H9 (cell line): Measurements from ENCODE around the gene TOM1L2. TPM values are rescaled to one million over a fixed set of nuclear protein-coding genes. Genes with fewer than 3 reads are reported as not detected.

Experiments used
- DNase-seq: peaks from one replicate; pipeline ENCODE4 v3.0.0-alpha.2; 2017
- H2AFZ ChIP-seq: one replicate; pipeline ENCODE4 v1.6.1; 2013; ENCODE audit warnings: mild to moderate bottlenecking, low read length, control low read depth, moderate library complexity
- H2AK5ac ChIP-seq: 2 replicates; pipeline ENCODE4 v1.6.1; 2013; ENCODE audit warnings: low read length, control low read depth, mixed read lengths; ENCODE audit not compliant: insufficient read length
- H2BK120ac ChIP-seq: one replicate; pipeline ENCODE4 v1.6.1; 2013; ENCODE audit warnings: low read depth, mild to moderate bottlenecking, low read length, control low read depth, inconsistent platforms; ENCODE audit not compliant: poor library complexity, severe bottlenecking
- H2BK12ac ChIP-seq: 2 replicates; pipeline ENCODE4 v1.6.1; 2013; ENCODE audit warnings: low read length, control low read depth, mixed read lengths, low read depth; ENCODE audit not compliant: insufficient read length
- H2BK15ac ChIP-seq: 2 replicates; pipeline ENCODE4 v1.6.1; 2013; ENCODE audit warnings: low read depth, low read length, control low read depth
- H2BK20ac ChIP-seq: one replicate; pipeline ENCODE4 v1.6.1; 2013; ENCODE audit warnings: low read depth, mild to moderate bottlenecking, low read length, control low read depth, inconsistent platforms; ENCODE audit not compliant: poor library complexity, severe bottlenecking
- H2BK5ac ChIP-seq: 2 replicates; pipeline ENCODE4 v1.6.1; 2013; ENCODE audit warnings: low read length, control low read depth, mixed read lengths; ENCODE audit not compliant: insufficient read length
- H3K14ac ChIP-seq: 2 replicates; pipeline ENCODE4 v1.6.1; 2013; ENCODE audit warnings: low read length, control low read depth; ENCODE audit not compliant: insufficient read depth
- H3K18ac ChIP-seq: 2 replicates; pipeline ENCODE4 v1.6.1; 2013; ENCODE audit warnings: low read depth, mild to moderate bottlenecking, mixed read lengths, low read length, control low read depth; ENCODE audit not compliant: insufficient read length
- H3K23ac ChIP-seq: 2 replicates; pipeline ENCODE4 v1.6.1; 2013; ENCODE audit warnings: low read length, control low read depth, mixed read lengths, low read depth; ENCODE audit not compliant: insufficient read length
- H3K23me2 ChIP-seq: 2 replicates; pipeline ENCODE4 v1.6.1; 2013; ENCODE audit warnings: low read depth, mild to moderate bottlenecking, mixed read lengths, low read length, control low read depth; ENCODE audit not compliant: insufficient read length, poor library complexity, severe bottlenecking
- H3K27ac ChIP-seq: 2 replicates; pipeline ENCODE4 v1.5.1; 2013; ENCODE audit warnings: low read length, control low read depth, mixed read lengths, low read depth; ENCODE audit not compliant: insufficient read length
- H3K27me3 ChIP-seq: 2 replicates; pipeline ENCODE4 v1.6.1; 2013; ENCODE audit warnings: low read length, control low read depth, inconsistent platforms; ENCODE audit not compliant: insufficient read depth
- H3K4ac ChIP-seq: 2 replicates; pipeline ENCODE4 v1.6.1; 2013; ENCODE audit warnings: low read depth, mild to moderate bottlenecking, control low read depth, inconsistent platforms, low read length, moderate library complexity
- H3K4me1 ChIP-seq: 2 replicates; pipeline ENCODE4 v1.6.1; 2013; ENCODE audit warnings: low read length, control low read depth, inconsistent platforms; ENCODE audit not compliant: insufficient read depth
- H3K4me2 ChIP-seq: 2 replicates; pipeline ENCODE4 v1.6.1; 2013; ENCODE audit warnings: low read length, control low read depth, mixed read lengths; ENCODE audit not compliant: insufficient read length, insufficient read depth
- H3K56ac ChIP-seq: 2 replicates; pipeline ENCODE4 v1.6.1; 2013; ENCODE audit warnings: low read depth, mild to moderate bottlenecking, mixed read lengths, low read length, control low read depth; ENCODE audit not compliant: insufficient read length
- H3K79me1 ChIP-seq: 2 replicates; pipeline ENCODE4 v1.6.1; 2013; ENCODE audit warnings: low read depth, mild to moderate bottlenecking, moderate library complexity, low read length, control low read depth, inconsistent platforms; ENCODE audit not compliant: insufficient read depth, poor library complexity, severe bottlenecking
- H3K79me2 ChIP-seq: 2 replicates; pipeline ENCODE4 v1.6.1; 2013; ENCODE audit warnings: low read length, control low read depth, inconsistent platforms; ENCODE audit not compliant: insufficient read depth
- H3K9ac ChIP-seq: 2 replicates; pipeline ENCODE4 v1.6.1; 2013; ENCODE audit warnings: low read length, control low read depth, mixed read lengths; ENCODE audit not compliant: insufficient read length; ENCODE audit errors: extremely low read depth
- H3K9me3 ChIP-seq: one replicate; pipeline ENCODE4 v1.6.1; 2013; ENCODE audit warnings: low read depth, low read length, inconsistent platforms; ENCODE audit not compliant: control insufficient read depth
- H3T11ph ChIP-seq: one replicate; pipeline ENCODE4 v1.6.1; 2013; ENCODE audit warnings: mild to moderate bottlenecking, low read length, control low read depth, inconsistent platforms
- H4K20me1 ChIP-seq: one replicate; pipeline ENCODE4 v1.6.1; 2013; ENCODE audit not compliant: control insufficient read depth, insufficient read length, insufficient read depth
- H4K5ac ChIP-seq: 2 replicates; pipeline ENCODE4 v1.6.1; 2013; ENCODE audit warnings: low read depth, mild to moderate bottlenecking, mixed read lengths, low read length, control low read depth; ENCODE audit not compliant: insufficient read length
- H4K8ac ChIP-seq: replicated peaks from 2 replicates; pipeline ENCODE4 v1.6.1; 2013; ENCODE audit warnings: low read length, control low read depth, mixed read lengths, low read depth; ENCODE audit not compliant: insufficient read length
- H4K91ac ChIP-seq: 2 replicates; pipeline ENCODE4 v1.6.1; 2013; ENCODE audit warnings: low read depth, mild to moderate bottlenecking, moderate library complexity, mixed read lengths, low read length, control low read depth; ENCODE audit not compliant: insufficient read length
- H3K27ac Mint-ChIP-seq, 3 experiments: 2 replicates in 2 of 3; 3 replicates in 1 of 3; pipeline ENCODE4 v1.8.0; 2020 to 2021; ENCODE audit warnings: mixed read lengths in 3 of 3, mild to moderate bottlenecking in 1 of 3, moderate library complexity in 1 of 3
- H3K27me3 Mint-ChIP-seq: 2 replicates; pipeline ENCODE4 v1.8.0; 2021; ENCODE audit warnings: low read depth, mild to moderate bottlenecking, moderate library complexity, mixed read lengths
- H3K36me3 Mint-ChIP-seq, 3 experiments: 2 replicates in 2 of 3; 3 replicates in 1 of 3; pipeline ENCODE4 v1.8.0; 2020 to 2021; ENCODE audit warnings: low read depth in 3 of 3, mixed read lengths in 3 of 3; ENCODE audit not compliant: insufficient read depth in 1 of 3
- H3K4me1 Mint-ChIP-seq, 2 experiments: 2 replicates each; pipeline ENCODE4 v1.8.0; 2020; ENCODE audit warnings: mixed read lengths in 2 of 2
- H3K4me3 Mint-ChIP-seq, 2 experiments: 2 replicates in 1 of 2; 3 replicates in 1 of 2; pipeline ENCODE4 v1.8.0; 2020 to 2021; ENCODE audit warnings: mild to moderate bottlenecking in 2 of 2, mixed read lengths in 2 of 2, moderate library complexity in 1 of 2
- H3K9me3 Mint-ChIP-seq, 2 experiments: 2 replicates in 1 of 2; 3 replicates in 1 of 2; pipeline ENCODE4 v1.8.0; 2020; ENCODE audit warnings: mild to moderate bottlenecking in 2 of 2, mixed read lengths in 2 of 2, moderate library complexity in 1 of 2
- WGBS: extraction: QIAGEN DNeasy Blood & Tissue Kit; methylation state at CpG from one replicate; pipeline ENCODE4 v1.1.7; 2013; ENCODE audit warnings: missing lambda C conversion rate, low lambda C conversion rate, mixed read lengths; ENCODE audit not compliant: insufficient read length; ENCODE audit errors: extremely low coverage; 5-methylcytosine and 5-hydroxymethylcytosine counted together
- total RNA-seq: library from RNA; stranded (reverse); gene quantifications from 2 replicates; pipeline ENCODE4 v1.2.1, GENCODE V29; 2021
- TF ChIP-seq, protein P1 (sequence below): fragments of 200-600 bp; sonication (generic); conservative IDR thresholded peaks from 3 replicates; pipeline ENCODE4 v1.8.0; 2021; ENCODE audit warnings: antibody characterized with exemption, mild to moderate bottlenecking

The TOM1L2 gene
- total RNA-seq, 1 experiment from 2014 or later = 4.6 TPM

DNA sequence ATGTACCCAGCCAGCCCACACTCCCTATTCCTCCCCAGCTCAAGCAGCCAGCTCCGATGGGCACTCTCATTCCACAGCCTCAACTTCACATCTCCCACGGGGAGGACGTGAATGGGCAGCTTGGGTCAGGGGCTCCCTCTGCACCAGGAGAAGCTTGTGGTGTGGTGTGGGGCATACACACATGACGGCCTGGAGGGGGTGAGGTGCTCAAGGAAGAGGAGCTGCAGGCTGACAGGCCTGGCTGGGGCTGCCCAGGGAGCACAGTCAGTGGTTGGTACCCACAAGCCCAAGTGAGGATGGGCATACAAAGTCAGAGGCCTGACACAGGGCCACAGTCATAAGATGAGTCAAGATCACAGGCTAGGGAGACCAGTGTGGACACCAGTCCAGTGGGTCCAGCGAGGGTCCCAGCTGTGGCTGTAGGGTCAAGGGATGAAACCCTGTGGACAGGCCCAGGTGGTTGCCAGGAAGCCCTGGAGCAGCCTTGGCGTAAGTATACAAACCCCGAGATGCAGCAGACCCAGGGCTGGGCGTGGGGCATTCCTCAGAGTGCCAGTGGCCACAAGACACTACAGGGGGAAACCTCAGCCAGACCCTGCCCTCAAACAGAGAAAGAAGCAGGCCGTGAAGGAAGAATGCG is 4.9 kb upstream of the TOM1L2 start:
- Histone ChIP-seq H4K91ac (no peak overlapping the region), H2AK5ac (no peak overlapping the region), H3K23me2 (no peaks in the 10 kb centered on the region), H3T11ph (no peak overlapping the region), H3K56ac (no peak overlapping the region), H3K18ac (no peak overlapping the region), H3K79me1 (no peaks in the 10 kb centered on the region), H2BK15ac (no peak overlapping the region), H4K20me1 (no peaks in the 10 kb centered on the region), H4K5ac (no peak overlapping the region), H3K9ac (no peak overlapping the region), H4K8ac (no peak overlapping the region), H2AFZ (no peak overlapping the region), H3K4me1 (peaks cover 3% of the 10 kb centered on the region; the same call in 1 of the 2 replicates), H3K23ac (no peak overlapping the region), H3K9me3 (no peaks in the 10 kb centered on the region), H3K27me3 (no peaks in the 10 kb centered on the region), H3K14ac (no peak overlapping the region), H3K4ac (no peak overlapping the region), H3K4me2 (no peak overlapping the region), H3K27ac (no peak overlapping the region), H3K79me2 (no peaks in the 10 kb centered on the region), H2BK5ac (no peak overlapping the region), H2BK120ac (no peak overlapping the region), H2BK20ac (no peak overlapping the region), H2BK12ac (no peak overlapping the region)
- Mint-ChIP-seq H3K9me3 (no peaks in the 10 kb centered on the region), H3K4me1 (0 out of 4 replicates have a peak, but pooled peaks cover 0 to 2% of the 10 kb centered on the region in 2 experiments), H3K27ac (no peak overlapping the region; a peak in 2 of 7 replicates), H3K27me3 (no peaks in the 10 kb centered on the region; the same call in 1 of the 2 replicates), H3K36me3 (no peaks in the 10 kb centered on the region), H3K4me3 (no peak overlapping the region)
- DNase-seq = no peak
- TF ChIP-seq, protein P1, sequence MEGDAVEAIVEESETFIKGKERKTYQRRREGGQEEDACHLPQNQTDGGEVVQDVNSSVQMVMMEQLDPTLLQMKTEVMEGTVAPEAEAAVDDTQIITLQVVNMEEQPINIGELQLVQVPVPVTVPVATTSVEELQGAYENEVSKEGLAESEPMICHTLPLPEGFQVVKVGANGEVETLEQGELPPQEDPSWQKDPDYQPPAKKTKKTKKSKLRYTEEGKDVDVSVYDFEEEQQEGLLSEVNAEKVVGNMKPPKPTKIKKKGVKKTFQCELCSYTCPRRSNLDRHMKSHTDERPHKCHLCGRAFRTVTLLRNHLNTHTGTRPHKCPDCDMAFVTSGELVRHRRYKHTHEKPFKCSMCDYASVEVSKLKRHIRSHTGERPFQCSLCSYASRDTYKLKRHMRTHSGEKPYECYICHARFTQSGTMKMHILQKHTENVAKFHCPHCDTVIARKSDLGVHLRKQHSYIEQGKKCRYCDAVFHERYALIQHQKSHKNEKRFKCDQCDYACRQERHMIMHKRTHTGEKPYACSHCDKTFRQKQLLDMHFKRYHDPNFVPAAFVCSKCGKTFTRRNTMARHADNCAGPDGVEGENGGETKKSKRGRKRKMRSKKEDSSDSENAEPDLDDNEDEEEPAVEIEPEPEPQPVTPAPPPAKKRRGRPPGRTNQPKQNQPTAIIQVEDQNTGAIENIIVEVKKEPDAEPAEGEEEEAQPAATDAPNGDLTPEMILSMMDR = no peak
- WGBS = no CpG with 5 or more reads among the region's 10 CpGs
